NCI-H774 (cell line): ENCODE results near the gene ASPDH.
"Not testable (repeated sequence)": the region's sequence is repeated elsewhere in the genome, so short reads cannot be mapped to it uniquely, and the experiment has no call there.

Experiments used
- DNase-seq: peaks from one replicate; lab custom pipeline; 2025; lab: John Stamatoyannopoulos, UW

ASPDH gene

DNA sequence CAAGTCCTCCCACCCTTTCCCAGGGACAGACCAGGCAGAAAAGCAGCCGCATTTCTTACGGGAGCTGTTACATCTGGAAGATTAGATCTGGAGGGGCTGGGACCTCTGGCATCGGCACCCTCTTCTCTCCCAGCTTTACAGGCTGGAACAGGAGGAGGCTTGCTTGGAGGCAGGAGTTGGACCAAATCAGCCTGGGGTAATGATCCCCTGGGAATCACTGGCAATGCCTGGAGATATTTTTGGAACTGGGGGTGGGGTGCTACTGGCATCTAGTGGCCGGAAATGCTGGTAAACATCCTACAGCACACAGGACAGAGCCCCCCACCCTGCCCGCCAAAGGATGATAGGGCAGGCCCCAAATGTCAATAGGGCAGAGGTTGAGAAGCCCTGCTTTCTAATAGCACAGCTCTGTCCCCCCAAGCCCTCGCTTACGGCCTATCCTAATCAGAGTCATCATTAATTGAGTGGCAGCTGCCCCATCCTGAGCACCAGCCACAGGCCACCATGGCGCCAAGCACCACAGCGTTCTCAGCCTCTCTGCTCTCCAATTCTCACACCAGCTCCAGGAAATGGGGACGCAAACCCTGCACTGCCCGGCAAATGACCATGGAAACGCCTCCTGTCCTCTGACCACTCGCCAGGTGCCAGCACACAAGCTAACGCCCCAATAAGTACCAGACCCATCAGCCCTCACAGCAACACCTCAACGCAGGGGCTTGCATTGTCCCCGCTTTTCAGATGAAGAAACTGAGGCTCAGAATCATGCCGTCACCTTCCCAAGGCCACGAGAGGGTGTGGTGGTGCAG is 33.9 kb upstream of the ASPDH start:
- DNase-seq: no peak

DNA sequence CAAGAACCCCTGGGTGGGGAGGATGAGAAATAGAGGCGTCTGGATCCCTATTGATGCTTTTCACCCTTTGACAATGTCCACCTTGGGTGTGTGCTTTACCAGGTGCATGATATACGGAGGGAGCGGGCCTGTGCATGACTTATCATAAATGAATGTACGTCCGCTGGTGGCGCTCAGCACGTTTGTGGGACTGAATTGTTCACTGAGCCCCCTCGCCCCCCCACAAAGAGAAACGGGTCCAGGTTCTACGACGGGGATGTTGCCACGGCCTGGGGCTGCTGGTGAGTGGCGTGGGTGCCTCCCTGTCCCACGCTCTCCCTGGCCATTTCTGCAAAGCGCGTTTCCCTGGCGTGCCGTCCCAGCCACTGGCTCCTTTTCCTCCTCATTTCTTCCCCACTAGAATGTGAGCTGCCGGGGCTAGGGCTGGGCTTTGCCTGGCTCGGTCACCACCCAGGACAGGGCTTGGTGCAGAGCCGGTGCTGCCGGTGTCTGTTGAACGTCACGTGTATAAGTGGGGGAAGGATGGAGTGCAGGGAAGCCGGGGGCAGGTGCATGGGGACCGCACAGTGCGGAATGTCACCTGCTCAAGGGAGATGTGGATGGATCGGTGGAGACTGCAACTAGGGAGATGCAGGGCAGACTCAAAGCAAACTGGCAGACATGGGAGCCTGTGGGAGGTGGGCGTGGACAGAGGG is 33.0 kb upstream of the ASPDH start:
- no peak for DNase-seq

DNA sequence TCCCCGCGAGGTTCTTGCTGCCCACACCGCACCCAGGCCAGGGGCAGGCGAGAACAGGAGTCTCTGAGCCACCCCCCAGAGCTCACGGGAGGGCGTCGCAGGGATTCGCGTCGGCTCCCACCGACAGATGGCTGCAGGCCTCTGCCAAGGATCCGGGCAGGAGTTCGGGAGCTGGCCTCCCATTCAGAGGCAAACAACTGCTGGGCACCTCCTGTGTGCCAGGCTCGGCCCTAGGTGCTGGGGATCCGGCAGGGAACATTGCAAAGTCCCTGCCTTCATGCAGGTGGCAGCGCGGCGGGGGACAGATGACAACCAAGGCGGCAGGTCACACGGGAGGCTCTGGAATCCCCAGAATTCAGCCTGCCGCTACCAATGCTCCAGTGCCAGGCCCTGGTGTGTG is 29.2 kb upstream of the ASPDH start:
- no peak for DNase-seq

DNA sequence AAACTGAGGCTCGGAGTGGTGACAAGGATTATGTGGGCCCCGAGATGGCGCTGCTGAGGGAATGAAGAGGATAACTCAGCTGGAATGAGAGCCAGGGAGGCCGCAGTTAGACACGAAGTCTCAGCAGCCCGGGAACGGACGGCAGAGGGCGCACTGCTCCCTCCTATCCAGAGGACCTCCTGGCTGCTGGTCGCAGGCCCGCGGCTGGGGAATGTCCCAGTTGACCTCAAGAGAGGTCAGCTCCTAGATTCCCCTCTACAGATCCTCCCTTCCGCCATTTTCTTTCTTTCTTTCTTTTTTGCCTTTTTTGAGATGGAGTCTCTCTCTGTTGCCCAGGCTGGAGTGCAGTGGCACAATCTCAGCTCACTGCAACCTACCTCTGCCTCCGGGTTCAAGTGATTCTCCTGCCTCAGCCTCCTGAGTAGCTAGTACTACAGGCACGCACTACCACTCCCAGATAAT is 24.1 kb upstream of the ASPDH start:
- DNase-seq: peak; percentile 40

DNA sequence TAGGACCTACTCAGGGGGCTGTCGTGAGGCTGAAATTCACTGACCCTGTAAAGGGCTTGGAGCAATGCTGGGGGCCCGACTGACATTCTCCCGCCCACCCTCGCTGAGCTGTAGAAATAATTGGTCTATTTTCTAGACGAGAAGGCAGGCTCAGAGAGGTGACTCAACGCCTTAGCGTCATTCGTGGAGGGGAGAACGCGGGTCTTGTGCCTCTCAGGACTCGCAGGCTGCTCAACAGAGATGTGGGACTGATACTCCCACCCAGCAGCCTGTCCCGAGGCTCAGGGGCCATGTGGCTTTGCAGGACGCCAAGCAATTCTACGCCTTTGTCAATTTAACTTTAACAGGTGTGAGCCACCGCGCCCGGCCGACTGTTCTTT is 23.6 kb upstream of the ASPDH start:
- DNase-seq: no peak

DNA sequence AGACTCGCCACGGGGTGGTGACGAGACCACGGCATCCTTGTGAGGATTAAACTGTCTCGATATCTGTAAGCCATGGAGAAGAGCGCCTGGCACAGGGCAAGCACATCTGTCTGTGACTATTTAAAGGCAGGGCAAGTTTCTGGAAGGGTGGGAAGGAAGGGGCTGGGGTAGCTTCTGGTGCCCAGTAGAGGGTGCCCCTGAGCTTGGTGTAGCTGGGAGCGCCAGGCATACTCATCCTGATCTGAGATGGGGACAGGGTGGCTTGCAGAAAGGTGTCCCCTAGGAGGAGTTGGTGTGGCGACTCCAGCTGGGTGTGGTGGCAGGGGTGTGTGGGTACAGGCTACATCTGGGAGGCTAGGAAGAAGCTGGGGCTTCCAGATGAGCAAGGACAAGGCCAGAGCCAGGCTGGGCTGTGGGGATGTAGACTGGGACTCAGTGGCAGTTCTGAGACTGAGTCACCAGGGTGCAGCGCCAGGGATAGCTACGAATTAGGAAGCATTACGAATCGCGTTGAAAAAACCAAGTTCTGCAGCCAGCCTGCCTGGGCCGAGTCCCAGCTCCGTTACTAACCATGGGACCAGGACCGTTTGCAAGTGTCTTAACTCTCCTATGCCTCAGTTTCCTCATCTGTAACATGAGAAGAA is 23.1 kb upstream of the ASPDH start:
- no peak for DNase-seq

DNA sequence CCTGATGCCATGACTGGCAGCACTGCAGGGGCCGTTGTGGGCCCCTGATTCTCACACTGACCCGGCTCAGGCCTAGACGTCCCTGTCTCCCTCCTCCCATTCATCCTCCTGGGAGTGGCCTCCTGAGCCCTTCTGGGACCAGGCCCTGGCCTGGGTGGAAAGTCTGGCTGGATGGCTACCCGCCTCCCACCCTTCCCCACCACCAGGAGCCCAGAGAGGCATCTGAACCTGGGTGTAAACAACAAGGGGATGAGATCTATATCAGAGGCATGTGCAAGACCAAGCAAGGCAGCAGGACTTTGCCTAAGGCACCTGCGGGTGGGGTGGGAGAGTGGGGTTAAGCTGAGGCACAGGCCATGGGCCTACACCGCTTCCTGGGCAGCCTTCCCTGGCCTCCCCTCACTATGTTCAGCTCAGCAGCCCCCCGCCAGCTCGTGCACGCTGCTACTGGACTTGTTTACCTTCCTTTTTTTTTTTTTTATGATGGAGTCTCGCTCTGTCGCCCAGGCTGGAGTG is 22.0 kb upstream of the ASPDH start:
- DNase-seq: no peak

DNA sequence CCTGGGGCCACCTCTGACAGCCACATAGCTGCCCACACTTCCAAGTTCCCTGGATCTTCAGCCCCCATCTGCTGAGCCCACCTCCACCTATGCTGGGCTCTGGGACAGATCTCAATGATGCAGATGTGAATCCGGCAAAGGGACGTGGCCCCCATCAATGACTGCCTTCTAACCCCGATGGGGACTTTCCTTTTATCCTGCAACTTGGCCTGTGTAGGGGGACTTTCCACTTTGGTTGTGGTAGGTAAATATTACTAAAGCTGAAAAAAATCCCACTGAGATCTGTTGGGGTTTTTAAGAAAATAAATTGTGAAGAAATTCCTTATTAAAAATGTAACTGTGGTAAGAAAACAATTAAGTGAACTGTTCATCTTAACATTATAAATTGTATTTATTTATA is 20.8 kb upstream of the ASPDH start:
- DNase-seq: no peak

DNA sequence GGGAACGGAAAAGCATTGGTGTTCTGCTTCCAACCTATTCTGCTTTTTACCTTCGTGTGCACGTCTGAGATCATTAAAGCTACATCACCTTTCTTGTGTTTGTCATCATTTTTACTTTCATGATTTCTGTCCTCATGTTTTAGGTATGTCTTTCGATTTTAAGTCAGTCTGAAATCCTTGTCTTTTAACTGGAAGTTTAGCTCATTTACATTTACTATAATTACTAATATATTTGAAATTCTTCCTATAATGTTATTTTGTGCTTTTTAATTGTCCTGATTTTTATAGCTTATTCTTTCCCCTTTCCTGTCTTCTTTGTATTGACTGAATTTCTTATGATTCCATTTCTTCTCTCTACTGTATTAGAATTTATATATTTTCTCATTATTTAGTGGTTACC is 19.2 kb upstream of the ASPDH start:
- DNase-seq: no peak

DNA sequence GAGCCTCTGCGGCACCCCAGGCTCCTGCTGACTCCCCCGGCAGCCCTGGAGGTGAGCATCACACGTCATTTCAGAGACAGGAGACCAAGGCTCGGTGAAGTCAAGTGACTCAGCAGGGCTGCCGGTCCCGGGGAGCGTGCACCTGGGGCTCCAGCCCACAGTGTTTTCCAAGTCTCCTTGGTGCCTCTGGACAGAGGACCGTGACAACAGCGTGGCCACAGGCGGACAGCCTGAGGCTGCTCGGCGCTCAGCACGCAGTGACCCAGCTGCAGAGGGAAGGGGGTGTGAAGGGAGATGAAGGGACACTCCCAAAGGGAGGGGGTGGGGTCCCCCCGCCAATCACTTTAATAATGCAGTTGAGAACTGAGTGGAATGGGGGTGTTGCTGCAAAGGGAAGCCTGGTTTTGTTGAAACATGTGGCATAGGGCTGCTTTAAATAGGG is 17.5 kb upstream of the ASPDH start:
- no peak for DNase-seq

DNA sequence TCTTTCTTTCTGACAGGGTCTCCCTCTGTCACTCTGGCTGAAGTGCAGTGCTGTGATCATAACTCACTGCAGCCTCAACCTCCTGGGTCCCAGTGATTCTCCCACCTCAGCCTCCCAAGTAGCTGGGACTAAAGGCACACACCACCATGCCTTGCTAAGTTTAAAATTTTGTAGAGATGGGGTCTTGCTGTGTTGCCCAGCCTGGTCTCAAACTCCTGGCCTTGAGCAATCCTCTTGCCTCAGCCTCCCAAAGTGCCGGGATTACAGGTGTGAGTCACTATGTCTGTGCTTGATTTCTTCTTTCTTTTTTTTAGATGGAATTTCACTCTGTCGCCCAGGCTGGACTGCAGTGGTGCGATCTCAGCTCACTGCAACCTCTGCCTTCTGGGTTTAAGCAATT is 14.3 kb upstream of the ASPDH start:
- not testable (repeated sequence) for DNase-seq

DNA sequence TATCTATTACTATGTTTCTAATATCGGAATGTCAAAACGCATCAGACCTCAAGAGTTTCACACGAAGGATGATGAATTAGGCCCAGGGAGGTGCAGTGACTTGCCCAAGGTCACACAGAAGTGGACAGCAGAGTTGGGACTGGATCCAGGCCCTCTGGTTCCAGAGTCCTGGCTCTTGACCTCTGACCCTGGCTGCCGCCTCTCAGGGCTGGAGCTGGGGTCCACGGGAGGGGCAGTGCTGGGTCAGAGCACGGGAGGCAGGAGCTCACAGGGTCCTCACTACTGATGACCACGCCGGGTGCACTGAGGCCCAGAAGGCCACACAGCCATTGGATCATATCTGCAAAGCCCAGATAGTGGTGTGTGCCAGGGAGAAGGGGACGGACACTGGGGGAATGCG is 9.2 kb upstream of the ASPDH start:
- DNase-seq: no peak

DNA sequence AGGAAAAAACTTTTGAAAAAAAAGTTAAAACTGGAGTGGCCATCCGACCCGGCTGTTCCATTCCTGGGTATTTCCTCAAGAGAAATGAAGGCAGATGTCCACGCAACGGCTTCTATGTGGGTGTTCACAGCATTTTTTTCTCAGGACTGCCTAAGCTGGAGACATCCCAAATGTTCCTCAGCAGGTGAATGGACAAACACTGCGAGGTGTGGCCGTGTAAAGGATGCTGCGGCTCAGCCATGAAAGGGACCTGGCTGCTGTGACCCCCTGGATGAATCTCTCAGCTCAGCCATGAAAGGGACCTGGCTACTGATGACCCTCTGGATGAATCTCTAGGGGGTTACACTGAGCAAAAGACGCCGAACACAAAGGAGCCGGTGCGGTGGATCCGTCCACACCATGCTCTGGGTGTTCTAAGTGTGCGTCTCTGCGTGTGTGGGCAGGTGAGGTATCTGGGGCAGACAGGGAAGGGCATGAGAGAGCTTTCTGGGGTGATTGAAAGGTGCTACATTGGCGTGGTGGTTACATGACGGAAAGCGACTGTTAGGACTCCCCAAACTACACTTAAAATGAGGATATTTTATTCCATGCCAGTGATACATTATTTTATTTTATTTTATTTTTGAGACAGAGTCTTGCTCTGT is 7.2 kb upstream of the ASPDH start:
- DNase-seq: no peak

DNA sequence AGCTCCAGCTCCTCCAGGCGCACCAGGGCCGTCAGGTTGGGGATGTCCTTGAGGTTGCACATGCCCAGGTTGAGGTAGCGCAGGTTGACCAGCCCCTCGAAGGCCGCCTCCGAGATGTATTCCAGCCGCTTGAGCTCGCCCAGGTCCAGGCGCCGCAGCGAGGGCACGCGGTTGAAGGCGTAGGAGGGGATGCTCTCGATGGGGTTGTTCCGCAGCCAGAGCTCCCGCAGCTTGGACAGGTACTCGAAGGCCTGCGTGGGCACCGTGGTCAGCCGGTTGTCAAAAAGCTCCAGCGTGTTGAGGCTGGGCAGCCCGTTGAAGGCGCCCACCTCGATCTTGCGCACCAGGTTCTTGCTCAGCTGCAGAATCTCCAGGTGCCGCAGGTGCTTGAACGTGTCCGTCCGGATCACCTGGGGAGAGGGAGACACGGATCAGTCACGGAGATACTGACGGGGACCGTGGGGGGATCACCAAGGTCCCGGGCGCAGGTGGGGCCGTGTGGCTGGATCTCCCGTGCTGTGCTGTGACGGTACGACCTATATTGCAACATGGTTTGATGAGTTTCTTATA is 5.4 kb upstream of the ASPDH start:
- DNase-seq: no peak

DNA sequence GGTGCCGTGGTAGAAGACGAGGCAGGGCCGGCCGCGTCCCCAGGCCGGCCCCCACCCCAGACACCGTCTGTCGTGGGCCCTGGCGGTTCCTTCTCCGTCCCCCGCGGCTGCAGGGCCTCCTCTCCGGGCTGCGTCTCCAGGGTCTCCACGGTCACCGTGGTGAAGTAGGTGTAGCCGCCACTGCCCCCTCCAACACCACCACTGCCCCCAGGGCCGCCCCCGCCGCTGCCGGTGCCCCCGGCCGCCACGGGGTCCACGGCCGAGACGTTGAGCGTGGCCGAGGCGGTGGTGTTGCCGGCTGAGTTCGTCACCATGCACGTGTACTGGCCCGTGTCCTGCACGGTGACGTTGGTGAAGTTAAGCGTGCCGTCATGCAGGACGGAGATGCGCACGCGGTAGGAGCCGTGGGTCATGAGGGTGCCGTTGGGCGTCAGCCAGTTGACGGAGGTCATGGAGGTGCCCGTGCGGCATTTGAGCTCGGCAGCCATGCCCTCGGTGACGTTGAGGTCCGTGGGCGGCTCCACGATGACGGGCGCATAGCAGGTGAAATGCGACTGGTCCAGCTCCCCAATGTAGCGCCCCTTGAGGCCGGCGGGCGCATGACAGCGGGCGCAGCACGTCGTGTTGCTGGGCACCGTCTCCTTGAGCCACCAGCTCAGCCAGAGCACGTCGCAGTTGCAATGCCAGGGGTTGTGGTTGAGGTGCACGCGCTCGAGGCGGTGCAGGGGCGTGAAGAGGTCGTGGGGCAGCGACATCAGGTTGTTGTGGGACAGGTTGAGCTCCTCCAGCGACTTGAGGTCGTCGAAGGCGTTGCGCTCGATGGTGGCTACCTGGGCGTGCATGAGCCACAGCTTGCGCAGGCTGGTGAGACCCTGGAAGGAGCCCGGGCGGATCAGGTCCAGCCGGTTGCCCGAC is 4.6 kb upstream of the ASPDH start:
- no peak for DNase-seq

DNA sequence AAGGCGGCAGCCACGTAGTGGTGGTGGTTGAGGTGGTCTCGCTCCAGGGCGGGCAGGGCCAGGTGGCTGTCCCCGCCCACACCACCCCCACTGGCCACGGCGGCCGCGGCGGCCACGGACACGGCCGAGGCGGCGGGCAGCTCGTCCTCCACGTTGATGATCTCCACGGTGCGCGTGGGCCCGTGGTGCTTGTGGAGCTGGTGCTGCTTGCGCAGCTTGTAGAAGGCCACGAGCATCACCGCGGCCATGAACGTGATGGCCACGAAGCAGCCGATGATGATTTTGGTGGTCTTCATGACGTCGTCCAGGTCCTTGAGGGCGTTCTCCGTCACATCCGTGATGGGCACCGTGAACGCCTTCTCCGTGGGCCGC is 4.0 kb upstream of the ASPDH start:
- no peak for DNase-seq

DNA sequence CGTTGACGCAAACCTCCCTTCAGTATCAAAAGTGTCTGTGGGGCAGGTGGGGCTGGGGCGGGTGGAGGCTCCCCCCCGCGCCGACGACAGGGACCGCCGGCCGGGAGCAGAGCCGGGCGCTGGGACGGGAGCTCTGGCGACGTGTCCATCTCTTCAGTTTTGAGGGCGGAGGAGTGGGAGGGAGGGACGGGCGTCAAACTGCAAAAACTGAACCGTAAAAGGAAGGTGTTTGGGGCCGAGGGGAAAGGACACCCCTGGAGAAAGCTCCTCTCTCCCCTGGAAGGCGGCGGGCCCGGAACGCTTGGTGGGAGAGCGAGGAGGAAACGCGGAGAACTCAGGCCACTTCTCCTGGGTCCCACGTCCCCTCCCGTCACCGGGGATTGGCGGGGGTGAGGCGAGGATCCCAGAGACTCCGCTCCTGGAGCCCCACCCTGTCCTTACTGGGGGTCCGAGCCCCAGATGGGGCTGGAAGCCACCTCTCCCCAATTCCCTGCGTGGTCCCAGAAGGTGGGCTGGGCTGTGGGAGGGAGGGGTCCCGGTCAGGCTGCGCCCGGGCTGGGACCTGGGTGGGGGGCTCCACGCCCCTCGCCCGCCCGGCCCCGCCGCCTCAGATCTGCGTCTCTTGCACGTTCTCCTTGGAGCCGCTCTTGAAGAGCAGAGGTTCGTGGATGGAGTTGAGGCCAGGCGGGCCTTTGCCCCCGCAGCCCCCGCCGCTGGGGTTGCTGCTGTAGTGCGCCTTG is 3.4 kb upstream of the ASPDH start:
- DNase-seq: no peak

DNA sequence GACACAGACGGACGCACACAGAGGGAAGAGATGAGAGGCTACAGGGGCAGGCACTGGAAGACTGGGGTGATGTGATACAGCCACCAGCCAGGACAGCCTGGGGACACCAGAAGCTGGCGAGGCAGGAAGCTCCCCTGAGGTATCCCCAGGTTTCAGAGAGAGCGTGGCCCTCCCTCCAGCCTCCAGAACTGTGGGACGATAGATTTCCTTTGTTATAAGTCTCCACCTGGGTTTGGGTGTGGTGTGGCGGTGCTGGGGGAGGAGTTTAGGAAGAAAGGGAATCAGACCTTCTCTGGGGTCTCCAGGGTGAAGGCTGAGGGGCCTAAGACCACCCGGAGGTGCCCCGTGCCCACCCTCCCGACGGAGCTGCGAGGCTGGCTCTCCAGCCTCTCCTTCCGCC is 2.7 kb upstream of the ASPDH start:
- DNase-seq: no peak

DNA sequence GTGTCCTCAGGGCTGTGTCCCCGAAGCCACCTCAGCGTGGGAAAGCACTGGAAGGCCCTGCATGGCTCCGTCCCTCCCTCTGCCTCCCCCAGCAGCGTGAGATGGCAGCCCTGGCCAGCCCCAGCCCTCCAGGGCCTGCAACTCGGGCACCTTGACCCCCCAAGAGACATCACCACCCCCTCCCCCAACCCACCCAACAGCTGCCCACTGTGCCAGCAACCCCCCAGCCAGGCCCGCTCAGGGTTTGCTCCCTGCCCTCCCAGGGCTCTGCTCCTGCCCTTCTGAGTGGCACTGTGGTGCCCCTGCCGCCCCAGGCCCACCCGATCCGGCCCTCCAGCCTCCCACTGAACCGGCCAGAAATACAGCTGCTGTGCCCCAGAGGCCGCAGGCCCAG is 1.5 kb upstream of the ASPDH start:
- DNase-seq: no peak
